CD4-positive, alpha-beta T cell treated with Interleukin-15 for 1 hour (primary cell): ENCODE data around the gene ZBTB43.
"Not testable (repeated sequence)": the region's sequence is repeated elsewhere in the genome, so short reads cannot be mapped to it uniquely, and the experiment has no call there.

Experiments
- DNase-seq: peaks from one replicate; pipeline ENCODE4 v3.0.0-alpha.2; 2020

The ZBTB43 gene

GRCh38 chr9:126804696-126805553, at the start of gene ZBTB43:
Gene ZBTB43 (plus strand): TSS chr9:126805040. CDS start chr9:126832510, 27,470 bp downstream.
- peak; percentile 98 for DNase-seq

DNA sequence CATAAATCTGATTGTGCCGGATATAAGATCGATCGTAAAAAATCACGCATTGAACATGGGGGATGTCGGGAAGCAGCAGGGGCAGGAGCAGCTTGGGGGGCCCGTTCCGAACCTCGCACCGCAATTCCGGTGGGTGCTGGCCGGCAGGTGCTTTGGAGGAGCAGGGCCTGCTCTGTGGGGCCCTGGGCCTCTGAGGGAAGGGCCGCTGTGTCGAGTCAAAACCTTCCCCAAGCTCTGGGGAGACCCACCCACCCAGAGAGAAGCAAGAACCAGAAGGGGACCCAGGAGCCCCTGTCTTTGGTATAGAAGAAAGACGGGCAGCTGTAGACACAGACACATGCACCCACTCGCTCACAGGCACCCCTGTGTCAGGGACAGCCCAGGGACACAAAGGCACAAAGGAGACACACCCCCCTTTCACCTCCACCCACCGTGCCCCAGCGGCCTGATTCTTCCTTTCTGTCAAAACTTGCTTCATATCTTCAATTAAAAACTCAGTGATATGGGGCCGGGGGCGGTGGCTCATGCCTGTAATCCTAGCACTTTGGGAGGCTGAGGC, 49.4 kb upstream of the ZBTB43 start:
- DNase-seq = no peak

- DNase-seq = no peak
These were observed 48.6 kb upstream of the ZBTB43 start for GRCh38 chr9:126756238-126756637.

DNA sequence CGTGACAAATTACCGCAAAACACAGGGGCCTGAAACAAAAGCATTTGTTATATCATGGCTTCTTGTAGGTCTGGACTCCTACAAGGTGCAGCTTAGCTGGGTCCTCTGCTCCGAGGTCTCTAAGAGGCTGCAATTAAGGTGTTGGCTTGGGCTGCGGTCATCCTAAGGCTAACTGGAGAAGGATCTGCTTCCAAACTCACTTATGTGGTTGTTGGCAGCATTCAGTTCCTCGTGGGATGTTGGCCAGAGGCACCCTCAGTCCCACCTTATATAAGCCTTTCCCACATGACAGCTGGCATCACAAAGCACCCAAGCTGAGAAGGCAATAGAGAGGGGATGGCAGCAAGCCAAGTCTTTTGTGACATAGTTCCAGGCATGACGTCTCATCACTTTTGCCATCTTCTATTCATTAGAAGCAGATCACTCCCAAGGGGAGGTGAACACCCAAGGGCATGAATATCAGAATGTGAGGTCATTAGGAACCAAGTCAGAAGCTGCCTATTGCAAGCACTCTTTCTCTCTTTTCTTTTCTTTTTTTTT, 47.9 kb upstream of the ZBTB43 start:
- no peak for DNase-seq

DNA sequence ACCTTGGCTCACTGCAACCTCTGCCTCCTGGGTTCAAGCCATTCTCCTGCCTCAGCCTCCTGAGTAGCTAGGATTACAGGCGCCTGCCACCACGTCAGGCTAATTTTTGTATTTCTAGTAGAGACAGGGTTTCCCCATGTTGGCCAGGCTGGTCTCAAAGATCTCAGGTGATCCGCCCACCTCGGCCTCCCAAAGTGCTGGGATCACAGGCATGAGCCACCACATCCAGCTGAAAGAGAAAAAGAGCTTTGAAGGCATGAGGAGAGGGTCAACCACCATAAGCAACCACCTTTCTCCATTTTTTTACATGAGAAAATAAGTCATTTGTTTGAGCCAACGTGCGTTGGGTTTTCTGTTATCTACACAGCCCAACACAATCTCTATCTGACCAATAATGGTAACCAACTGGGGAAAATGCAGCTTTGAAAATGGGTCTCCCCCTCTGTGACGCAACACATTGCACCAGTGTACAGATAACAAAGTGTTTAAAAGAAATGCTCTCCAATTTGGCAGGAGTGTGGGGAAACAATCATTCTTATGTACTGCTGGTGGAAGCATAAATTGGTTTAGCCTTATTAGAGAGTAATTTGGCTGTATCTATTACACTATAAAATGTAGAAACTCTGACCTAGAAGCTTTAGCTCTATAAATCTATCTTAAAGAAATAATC, 45.8 kb upstream of the ZBTB43 start:
- no peak for DNase-seq

DNA sequence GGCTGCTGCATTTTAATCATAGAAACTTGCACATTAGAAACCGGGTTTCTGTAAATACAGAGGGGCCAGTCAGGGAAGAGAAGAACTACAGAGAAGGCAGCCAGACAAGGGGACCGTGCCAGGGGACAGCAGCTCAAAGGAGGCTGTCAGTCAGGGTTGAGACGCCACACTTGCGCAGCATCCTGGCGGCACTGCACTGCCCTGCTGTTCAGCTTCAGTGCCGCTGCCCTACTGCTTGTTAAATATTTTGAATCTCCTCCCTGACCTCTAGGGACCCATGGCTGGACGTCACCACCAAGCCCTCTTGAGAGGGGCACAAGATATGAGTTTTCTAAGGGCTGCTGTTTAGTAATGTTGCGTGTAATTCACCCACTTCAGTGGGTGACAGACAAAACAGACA, 43.6 kb upstream of the ZBTB43 start:
- DNase-seq = no peak

DNA sequence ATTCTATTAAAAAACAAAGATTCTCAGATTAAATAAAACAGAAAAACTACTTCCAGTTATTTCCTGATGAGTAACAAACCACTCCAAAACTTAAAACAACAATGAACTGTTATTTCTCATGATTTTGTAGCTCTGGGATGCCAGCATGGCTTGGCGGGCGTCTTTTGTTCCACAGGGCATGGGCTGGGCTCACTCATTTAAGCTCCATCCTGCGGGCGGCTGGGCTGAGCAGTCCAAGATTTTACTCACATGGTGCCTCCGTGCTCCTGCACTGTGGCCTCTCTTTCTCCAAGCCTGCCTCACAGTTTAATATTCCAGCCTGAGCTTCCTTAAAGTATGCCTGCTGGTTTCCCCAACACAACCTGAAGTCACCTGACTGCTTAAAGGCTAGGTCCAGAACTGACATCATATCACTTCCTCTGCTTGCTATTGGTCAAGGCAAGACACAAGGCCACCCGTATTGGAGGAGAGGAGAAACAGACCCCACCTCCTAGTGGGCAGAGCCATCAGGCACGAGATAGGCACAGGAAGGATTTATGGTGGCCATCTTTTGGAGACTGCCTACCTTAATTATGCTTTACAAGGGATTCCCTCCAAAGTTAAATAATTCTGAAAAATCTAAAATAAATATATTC, 41.6 kb upstream of the ZBTB43 start:
- no peak for DNase-seq

DNA sequence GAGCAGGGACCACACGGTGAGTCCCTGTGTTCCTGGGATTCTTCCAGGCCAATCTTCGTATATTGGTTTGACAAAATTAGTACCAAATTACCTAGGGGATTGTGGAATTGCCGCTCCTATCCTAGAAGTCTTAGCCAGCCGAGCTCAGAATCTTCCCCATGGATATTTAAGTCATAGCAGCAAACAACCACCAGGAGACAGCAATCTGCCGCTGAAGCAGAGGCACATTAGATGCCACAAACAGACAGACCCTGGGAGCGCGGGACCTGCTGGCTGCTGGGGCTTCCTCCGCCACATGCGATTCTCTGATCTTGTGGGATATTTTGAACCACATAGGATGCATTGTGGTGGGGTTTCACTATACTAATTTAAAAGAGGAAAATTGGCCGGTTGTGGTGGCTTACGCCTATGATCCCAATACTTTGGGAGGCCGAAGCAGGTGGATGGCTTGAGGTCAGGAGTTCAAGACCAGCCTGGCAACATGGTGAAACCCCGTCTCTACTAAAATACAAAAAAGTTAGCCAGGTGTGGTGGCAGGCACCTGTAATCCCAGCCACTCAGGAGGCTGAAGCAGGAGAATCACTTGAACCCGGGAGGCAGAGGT, 31.7 kb upstream of the ZBTB43 start:
- DNase-seq = no peak

- DNase-seq = no peak
These were observed 28.9 kb upstream of the ZBTB43 start for GRCh38 chr9:126775926-126776325.

GRCh38 chr9:126777733-126778132, 27.1 kb upstream of the ZBTB43 start:
- DNase-seq = no peak

- no peak for DNase-seq
These were observed 26.7 kb upstream of the ZBTB43 start for GRCh38 chr9:126778141-126778540.

DNA sequence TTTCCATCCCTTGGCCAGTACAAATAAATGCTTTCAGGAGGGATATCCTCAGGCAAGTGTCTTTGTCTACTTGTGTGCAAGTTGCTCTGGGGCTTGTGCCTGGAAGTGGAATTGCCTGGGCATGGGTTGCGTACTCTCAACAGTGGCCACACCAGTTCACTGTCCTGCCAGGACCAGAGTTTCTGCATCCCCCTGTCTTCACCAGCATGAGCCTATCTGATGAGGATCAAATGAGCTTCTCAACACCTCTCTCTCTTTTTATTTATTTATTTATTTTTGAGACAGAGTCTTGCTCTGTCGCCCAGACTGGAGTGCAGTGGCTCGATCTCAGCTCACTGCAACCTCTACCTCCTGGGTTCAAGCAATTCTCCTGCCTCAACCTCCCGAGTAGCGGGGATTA, 26.1 kb upstream of the ZBTB43 start:
- DNase-seq = not testable (repeated sequence)

GRCh38 chr9:126781186-126782052, 23.4 kb upstream of the ZBTB43 start:
- peak; percentile 74 for DNase-seq

DNA sequence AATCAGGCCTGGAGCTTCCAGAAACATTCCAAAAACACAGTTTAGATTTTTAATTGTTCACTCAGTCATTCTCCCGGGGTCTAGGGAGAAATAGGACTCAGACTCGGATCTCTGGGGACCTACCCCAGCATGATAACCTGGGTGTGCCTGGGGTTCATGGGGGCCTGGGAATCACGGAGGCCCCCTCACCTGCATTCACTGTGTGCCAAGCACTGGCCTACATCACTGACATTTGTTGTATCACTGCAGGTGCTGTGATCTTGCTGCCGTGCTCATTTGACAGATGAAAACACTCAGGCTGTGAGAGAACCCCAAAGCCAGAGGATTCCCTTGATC, 22.8 kb upstream of the ZBTB43 start:
- DNase-seq = no peak

GRCh38 chr9:126783949-126784348, 20.9 kb upstream of the ZBTB43 start:
- DNase-seq = no peak

- no peak for DNase-seq
These were observed 20.4 kb upstream of the ZBTB43 start for GRCh38 chr9:126784401-126784800.

GRCh38 chr9:126784841-126785240, 20.0 kb upstream of the ZBTB43 start:
- not testable (repeated sequence) for DNase-seq

- DNase-seq = no peak
These were observed 16.8 kb upstream of the ZBTB43 start for GRCh38 chr9:126788046-126788445.

DNA sequence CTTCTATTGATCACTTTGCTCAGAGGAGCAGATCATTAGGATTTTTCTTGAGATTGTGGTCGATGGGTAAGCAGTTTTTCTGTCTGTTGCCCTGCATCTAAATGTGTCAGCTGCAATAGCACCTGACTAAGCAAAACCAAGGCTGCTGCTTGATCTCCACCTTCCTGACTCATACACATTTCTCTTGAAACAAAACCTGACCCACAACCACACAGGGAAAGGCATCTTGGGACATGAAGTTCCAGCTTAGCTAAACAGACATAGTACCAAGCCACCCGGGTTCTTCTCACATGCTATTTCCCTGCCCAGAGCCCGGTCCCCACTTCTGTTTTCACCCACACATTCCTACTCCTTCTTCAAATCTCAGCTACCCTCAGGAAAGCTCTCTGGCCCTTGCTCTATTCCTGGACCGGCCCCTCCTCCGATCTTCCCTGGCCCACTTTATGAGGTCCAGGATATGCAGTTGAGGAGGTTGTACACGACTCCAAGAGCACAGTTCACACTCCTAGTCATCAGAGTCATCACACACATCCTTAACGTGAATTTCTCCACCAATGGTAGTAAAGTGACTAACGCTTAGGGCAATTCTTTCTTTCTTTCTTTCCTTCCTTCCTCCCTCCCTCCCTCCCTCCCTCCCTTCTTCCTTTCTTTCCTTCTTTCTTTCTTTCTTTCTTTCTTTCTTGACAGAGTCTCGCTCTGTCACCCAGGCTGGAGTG, 16.0 kb upstream of the ZBTB43 start:
- DNase-seq = no peak

GRCh38 chr9:126790561-126790960, 14.3 kb upstream of the ZBTB43 start:
- no peak for DNase-seq
